Hepatocyte (in vitro differentiated cells): ENCODE measurements around the gene MX1. TPM values are rescaled to one million over a fixed set of nuclear protein-coding genes. Genes with fewer than 3 reads are reported as not detected.

Source experiments
- DNase-seq: peaks from one replicate; pipeline ENCODE4 v3.0.0-alpha.2; 2016; ENCODE audit warnings: low spot score
- H2AFZ ChIP-seq: fragments of 200-600 bp; sonication (generic); 2 replicates; pipeline ENCODE4 v1.6.0; 2016; ENCODE audit warnings: antibody characterized with exemption, mild to moderate bottlenecking
- H3K27ac ChIP-seq: fragments of 200-600 bp; sonication (generic); 2 replicates; pipeline ENCODE4 v1.5.1; 2016; ENCODE audit warnings: mild to moderate bottlenecking
- H3K27me3 ChIP-seq: fragments of 200-600 bp; sonication (generic); 2 replicates; pipeline ENCODE4 v1.6.1; 2016
- H3K36me3 ChIP-seq: fragments of 200-600 bp; sonication (generic); replicated peaks from 2 replicates; pipeline ENCODE4 v1.5.1; 2016; ENCODE audit warnings: low read depth; ENCODE audit not compliant: insufficient read depth
- H3K4me1 ChIP-seq: fragments of 200-600 bp; sonication (generic); 2 replicates; pipeline ENCODE4 v1.5.1; 2016; ENCODE audit warnings: mild to moderate bottlenecking, moderate library complexity; ENCODE audit not compliant: insufficient read depth
- H3K4me2 ChIP-seq: fragments of 200-600 bp; sonication (generic); 2 replicates; pipeline ENCODE4 v1.6.0; 2016
- H3K4me3 ChIP-seq: fragments of 200-600 bp; sonication (generic); 2 replicates; pipeline ENCODE4 v1.5.1; 2016; ENCODE audit warnings: mild to moderate bottlenecking
- H3K79me2 ChIP-seq: fragments of 200-600 bp; sonication (generic); 2 replicates; pipeline ENCODE4 v1.6.0; 2017; ENCODE audit warnings: mild to moderate bottlenecking
- H3K9me2 ChIP-seq: fragments of 200-600 bp; sonication (generic); replicated peaks from 2 replicates; pipeline ENCODE4 v1.6.0; 2017; ENCODE audit warnings: mild to moderate bottlenecking; ENCODE audit not compliant: insufficient read depth
- H3K9me3 ChIP-seq: fragments of 200-600 bp; sonication (generic); 2 replicates; pipeline ENCODE4 v1.5.1; 2016; ENCODE audit warnings: low read depth, mild to moderate bottlenecking
- H4K20me1 ChIP-seq: fragments of 200-600 bp; sonication (generic); 2 replicates; pipeline ENCODE4 v1.6.0; 2016; ENCODE audit warnings: mild to moderate bottlenecking; ENCODE audit not compliant: insufficient read depth, poor library complexity, severe bottlenecking
- CTCF ChIP-seq: fragments of 200-600 bp; sonication (generic); IDR thresholded peaks from 2 replicates; pipeline ENCODE4 v1.5.1; 2016; ENCODE audit warnings: antibody characterized with exemption, mild to moderate bottlenecking; ENCODE audit not compliant: poor library complexity
- EZH2 ChIP-seq: fragments of 200-600 bp; sonication (generic); IDR thresholded peaks from 2 replicates; pipeline ENCODE4 v1.6.1; 2016; ENCODE audit warnings: antibody characterized with exemption, mild to moderate bottlenecking, borderline replicate concordance
- EZH2phosphoT487 ChIP-seq: fragments of 200-600 bp; sonication (generic); IDR thresholded peaks from one replicate; pipeline ENCODE4 v1.6.1; 2018; ENCODE audit warnings: antibody characterized with exemption, mild to moderate bottlenecking, low read depth, moderate library complexity; ENCODE audit not compliant: unreplicated experiment, severe bottlenecking
- WGBS: methylation state at CpG from one replicate; pipeline ENCODE4 v1.1.6; 2016; ENCODE audit warnings: low lambda C conversion rate; ENCODE audit errors: missing lambda C conversion rate; 5-methylcytosine and 5-hydroxymethylcytosine counted together
- polyA plus RNA-seq: library from polyadenylated mRNA; unstranded; fragments of >200 nt; fragmentation: Nextera tagmentation; extraction: Ambion mirVana; gene quantifications from 2 replicates; pipeline ENCODE4 v1.2.1, GENCODE V29; 2016
- total RNA-seq: library from RNA; depleted of rRNA; stranded (reverse); fragments of >200 nt; gene quantifications from 2 replicates; pipeline ENCODE4 v1.2.3, GENCODE V29; 2014

Gene MX1
- total and polyA plus RNA-seq, 2 experiments from 2014 or later = 14.2 to 26.6 TPM

GRCh38 chr21:41447356-41447755 lies 21.3 kb downstream of the MX1 start:
- Histone ChIP-seq H3K4me2 (no peak overlapping the region), H3K9me2 (no peaks in the 10 kb centered on the region), H2AFZ (no peak overlapping the region), H3K79me2 (no peaks in the 10 kb centered on the region), H3K27ac (no peak overlapping the region), H3K36me3 (no peaks in the 10 kb centered on the region), H3K9me3 (no peaks in the 10 kb centered on the region), H3K4me1 (no peaks in the 10 kb centered on the region), H3K27me3 (no peaks in the 10 kb centered on the region), H4K20me1 (no peaks in the 10 kb centered on the region), H3K4me3 (no peak overlapping the region)
- TF ChIP-seq EZH2phosphoT487 (no peak), EZH2 (no peak), CTCF (no peak)
- WGBS = 96% methylated on average over 3 of the region's 3 CpGs
- no peak for DNase-seq

GRCh38 chr21:41449613-41450012 lies 23.6 kb downstream of the MX1 start:
- Histone ChIP-seq H4K20me1 (no peaks in the 10 kb centered on the region), H3K4me1 (no peaks in the 10 kb centered on the region), H3K79me2 (no peaks in the 10 kb centered on the region), H3K4me3 (no peak overlapping the region), H3K27me3 (no peaks in the 10 kb centered on the region), H2AFZ (no peak overlapping the region), H3K27ac (no peak overlapping the region), H3K9me3 (no peaks in the 10 kb centered on the region), H3K4me2 (no peak overlapping the region), H3K9me2 (no peaks in the 10 kb centered on the region), H3K36me3 (no peaks in the 10 kb centered on the region)
- TF ChIP-seq EZH2phosphoT487 (no peak), EZH2 (no peak), CTCF (no peak)
- WGBS = 70% methylated on average over 5 of the region's 5 CpGs
- DNase-seq = no peak

GRCh38 chr21:41451753-41452676 lies 26.0 kb downstream of the MX1 start:
- H3K4me3 ChIP-seq = no peak overlapping the region
- no peaks in the 10 kb centered on the region for H3K4me1 ChIP-seq
- no peak for DNase-seq
- 90% methylated on average over 15 of the region's 16 CpGs for WGBS
- H3K27me3 ChIP-seq = no peaks in the 10 kb centered on the region
- H4K20me1 ChIP-seq = no peaks in the 10 kb centered on the region
- no peak overlapping the region for H2AFZ ChIP-seq
- no peak overlapping the region for H3K4me2 ChIP-seq
- no peak for TF ChIP-seq EZH2phosphoT487
- TF ChIP-seq CTCF = no peak
- no peak for TF ChIP-seq EZH2
- no peaks in the 10 kb centered on the region for H3K9me2 ChIP-seq
- no peaks in the 10 kb centered on the region for H3K79me2 ChIP-seq
- no peaks in the 10 kb centered on the region for H3K36me3 ChIP-seq
- no peak overlapping the region for H3K27ac ChIP-seq
- H3K9me3 ChIP-seq = no peaks in the 10 kb centered on the region
